OCI-LY7 (cell line): ENCODE results near the gene PGAP3.

ENCODE experiments used
- EZH2phosphoT487 ChIP-seq: fragments of 200-600 bp; sonication (generic); IDR thresholded peaks from 2 replicates; pipeline ENCODE4 v1.6.1; 2018; ENCODE audit warnings: low read depth, borderline replicate concordance, mild to moderate bottlenecking, mixed run types, antibody characterized with exemption, low read length, moderate library complexity, mixed read lengths
- TF ChIP-seq, protein P1 (sequence below): fragments of 200-600 bp; sonication (generic); conservative IDR thresholded peaks from 2 replicates; pipeline ENCODE4 v1.5.1; 2014; ENCODE audit warnings: mild to moderate bottlenecking, antibody characterized with exemption, low read length, moderate library complexity, mixed read lengths

DNA sequence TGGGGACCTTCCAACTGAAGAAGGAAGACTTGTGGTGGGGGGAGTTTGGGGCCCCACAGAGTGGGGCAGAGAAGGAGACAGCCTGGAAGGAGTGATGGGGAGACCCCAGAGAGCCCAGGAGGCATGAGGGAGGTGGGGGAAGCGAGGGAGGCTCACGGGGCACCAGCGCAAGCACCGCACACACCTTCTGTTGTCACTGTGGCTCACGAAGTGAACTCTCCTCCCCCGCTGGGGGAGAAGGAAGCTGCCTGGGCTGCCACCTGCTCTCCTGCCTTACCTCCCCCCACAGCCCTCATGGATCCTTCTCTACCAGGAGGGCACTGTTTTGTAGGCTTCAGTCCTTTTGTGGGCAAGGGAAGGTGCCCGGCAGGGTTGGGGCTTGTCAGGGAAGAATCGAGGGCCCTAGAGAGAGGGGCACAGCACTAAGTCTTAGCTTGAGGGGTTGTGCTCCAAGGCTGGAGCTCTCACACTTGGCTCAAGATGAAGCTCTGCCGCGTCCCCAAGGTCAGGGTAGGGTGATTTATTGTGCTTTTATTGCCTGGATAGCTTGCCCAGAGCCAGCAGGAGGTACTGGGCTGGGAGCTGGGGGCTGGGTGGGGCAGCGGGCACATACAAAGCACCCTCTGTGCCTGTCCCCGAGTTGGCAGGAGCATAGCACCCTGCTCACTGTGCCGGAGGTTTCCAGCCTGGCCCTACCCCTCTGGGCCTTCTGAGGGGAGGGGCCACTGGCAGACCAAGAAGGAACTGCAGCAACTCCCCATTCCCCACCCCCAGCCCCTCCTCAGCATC, 55.5 kb downstream of the PGAP3 start:
- TF ChIP-seq, protein P1, sequence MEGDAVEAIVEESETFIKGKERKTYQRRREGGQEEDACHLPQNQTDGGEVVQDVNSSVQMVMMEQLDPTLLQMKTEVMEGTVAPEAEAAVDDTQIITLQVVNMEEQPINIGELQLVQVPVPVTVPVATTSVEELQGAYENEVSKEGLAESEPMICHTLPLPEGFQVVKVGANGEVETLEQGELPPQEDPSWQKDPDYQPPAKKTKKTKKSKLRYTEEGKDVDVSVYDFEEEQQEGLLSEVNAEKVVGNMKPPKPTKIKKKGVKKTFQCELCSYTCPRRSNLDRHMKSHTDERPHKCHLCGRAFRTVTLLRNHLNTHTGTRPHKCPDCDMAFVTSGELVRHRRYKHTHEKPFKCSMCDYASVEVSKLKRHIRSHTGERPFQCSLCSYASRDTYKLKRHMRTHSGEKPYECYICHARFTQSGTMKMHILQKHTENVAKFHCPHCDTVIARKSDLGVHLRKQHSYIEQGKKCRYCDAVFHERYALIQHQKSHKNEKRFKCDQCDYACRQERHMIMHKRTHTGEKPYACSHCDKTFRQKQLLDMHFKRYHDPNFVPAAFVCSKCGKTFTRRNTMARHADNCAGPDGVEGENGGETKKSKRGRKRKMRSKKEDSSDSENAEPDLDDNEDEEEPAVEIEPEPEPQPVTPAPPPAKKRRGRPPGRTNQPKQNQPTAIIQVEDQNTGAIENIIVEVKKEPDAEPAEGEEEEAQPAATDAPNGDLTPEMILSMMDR: no peak
- no peak for TF ChIP-seq EZH2phosphoT487
